Measurements from ENCODE around the gene DHX32. TPM values are rescaled to one million over a fixed set of nuclear protein-coding genes. Genes with fewer than 3 reads are reported as not detected.

Gene DHX32
- total and polyA plus RNA-seq, 2 donors (not counting 3 experiments of a cell fraction or from before 2014, with no cell fraction given) = 17.1 to 29.6 TPM

- H3K4me3 ChIP-seq (replicated peaks in 1 of 3; ENCODE audit: insufficient read depth in 1 of 3, low read depth in 1 of 3, low read length in 3 of 3) = no peak overlapping the region
- H2AFZ ChIP-seq (ENCODE audit: low read depth, low read length) = no peak overlapping the region
- no peaks in the 10 kb centered on the region for H3K79me2 ChIP-seq (ENCODE audit: control insufficient read depth, insufficient read depth, low read length)
- H3K9ac ChIP-seq (replicated peaks; ENCODE audit: extremely low read depth, insufficient read depth, low read length) = no peak overlapping the region
- no peaks in the 10 kb centered on the region for H3K27me3 ChIP-seq (ENCODE audit: control insufficient read depth in 2 of 2, insufficient read depth in 2 of 2, low read length in 2 of 2)
- no peak overlapping the region for H3K4me2 ChIP-seq (ENCODE audit: insufficient read depth, low read length)
- intact Hi-C loops (cut with micrococcal nuclease) = no loop called here
- CTCF ChIA-PET = no interaction called here
- dilution Hi-C loops (cut with MboI; ENCODE audit: extremely low pct_ligation_motif_present, low sequenced_read_pairs) = no loop called here
- no peaks in the 10 kb centered on the region for H3K9me1 ChIP-seq (replicated peaks; ENCODE audit: control insufficient read depth, extremely low read depth, insufficient read depth, low read length)
- POLR2A ChIA-PET = no interaction called here
- H3K27ac ChIP-seq (ENCODE audit: insufficient read depth, low read depth, low read length) = no peak overlapping the region
- DNase-seq (ENCODE audit: low read depth, low spot score) (no peak), FAIRE-seq (no peak)
- no peaks in the 10 kb centered on the region for H3K4me1 ChIP-seq (ENCODE audit: control insufficient read depth, extremely low read depth, insufficient read depth, low read length)
- no TSS peak for BruUV-seq (replicated peaks)
- TF ChIP-seq POLR2A (IDR thresholded peaks at IDR 0.05; ENCODE audit: low read depth, low read length) (no peak), MYC (IDR thresholded peaks at IDR 0.05; ENCODE audit: low read depth, low read length) (no peak), FOS (IDR thresholded peaks at IDR 0.05; ENCODE audit: borderline replicate concordance, insufficient read depth, low read length) (no peak), EZH2 (IDR thresholded peaks at IDR 0.05; ENCODE audit: borderline replicate concordance, low read depth, low read length, severe bottlenecking) (no peak)
- no peaks in the 10 kb centered on the region for H3K9me3 ChIP-seq (replicated peaks; ENCODE audit: control insufficient read depth, insufficient read depth, low read length)
- H4K20me1 ChIP-seq (replicated peaks; ENCODE audit: control insufficient read depth, extremely low read depth, insufficient read depth, low read length) = no peaks in the 10 kb centered on the region
- H3K36me3 ChIP-seq (ENCODE audit: control insufficient read depth in 2 of 2, extremely low read depth in 1 of 2, insufficient read depth in 2 of 2, low read length in 2 of 2) = peaks cover 3 to 8% of the 10 kb centered on the region in 2 experiments
Observed at GRCh38 chr10:125859128-125859817, 21.8 kb downstream of the DHX32 start.

- H2AFZ ChIP-seq (ENCODE audit: low read depth, low read length) = no peak overlapping the region
- H3K9me1 ChIP-seq (replicated peaks; ENCODE audit: control insufficient read depth, extremely low read depth, insufficient read depth, low read length) = no peaks in the 10 kb centered on the region
- dilution Hi-C loops (cut with MboI; ENCODE audit: extremely low pct_ligation_motif_present, low sequenced_read_pairs) (no loop called here), intact Hi-C loops (cut with micrococcal nuclease) (no loop called here)
- peaks cover 2% of the 10 kb centered on the region for H3K4me1 ChIP-seq (ENCODE audit: control insufficient read depth, extremely low read depth, insufficient read depth, low read length)
- H3K27ac ChIP-seq (ENCODE audit: insufficient read depth, low read depth, low read length) = no peak overlapping the region
- H3K4me2 ChIP-seq (ENCODE audit: insufficient read depth, low read length) = no peak overlapping the region
- no peaks in the 10 kb centered on the region for H3K9me3 ChIP-seq (replicated peaks; ENCODE audit: control insufficient read depth, insufficient read depth, low read length)
- peaks cover 3 to 8% of the 10 kb centered on the region in 2 experiments for H3K36me3 ChIP-seq (ENCODE audit: control insufficient read depth in 2 of 2, extremely low read depth in 1 of 2, insufficient read depth in 2 of 2, low read length in 2 of 2)
- FAIRE-seq (no peak), DNase-seq (ENCODE audit: low read depth, low spot score) (no peak)
- CTCF ChIA-PET = interaction anchor here (0.7 kb wide), 1 partner anchor 351 kb away, joined by 3 read pairs; no protein-coding TSS in a partner anchor
- TF ChIP-seq POLR2AphosphoS5 (IDR thresholded peaks at IDR 0.05; ENCODE audit: insufficient read depth, low read depth, low read length) = no peak
- TF ChIP-seq POLR2A (IDR thresholded peaks at IDR 0.05; ENCODE audit: low read depth, low read length) = no peak
- no peak for TF ChIP-seq FOS (IDR thresholded peaks at IDR 0.05; ENCODE audit: borderline replicate concordance, insufficient read depth, low read length)
- TF ChIP-seq CTCF (IDR thresholded peaks at IDR 0.05; ENCODE audit: extremely low read depth in 1 of 2, insufficient read depth in 1 of 2, low read depth in 1 of 2, low read length in 2 of 2) = no peak
- TF ChIP-seq, protein P1, sequence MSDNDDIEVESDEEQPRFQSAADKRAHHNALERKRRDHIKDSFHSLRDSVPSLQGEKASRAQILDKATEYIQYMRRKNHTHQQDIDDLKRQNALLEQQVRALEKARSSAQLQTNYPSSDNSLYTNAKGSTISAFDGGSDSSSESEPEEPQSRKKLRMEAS (IDR thresholded peaks at IDR 0.05; ENCODE audit: insufficient read depth, insufficient read length) = no peak
- no peak for TF ChIP-seq MYC (IDR thresholded peaks at IDR 0.05; ENCODE audit: low read depth, low read length)
- no peak for TF ChIP-seq JUN (IDR thresholded peaks at IDR 0.05; ENCODE audit: borderline replicate concordance, insufficient read depth, insufficient read length, low read depth)
- TF ChIP-seq EZH2 (IDR thresholded peaks at IDR 0.05; ENCODE audit: borderline replicate concordance, low read depth, low read length, severe bottlenecking) = no peak
- no peak for TF ChIP-seq GATA2 (IDR thresholded peaks at IDR 0.05; ENCODE audit: insufficient read depth, insufficient read length, low read depth, low read length)
- no peaks in the 10 kb centered on the region for H3K27me3 ChIP-seq (ENCODE audit: control insufficient read depth in 2 of 2, insufficient read depth in 2 of 2, low read length in 2 of 2)
- H3K4me3 ChIP-seq (replicated peaks in 1 of 3; ENCODE audit: insufficient read depth in 1 of 3, low read depth in 1 of 3, low read length in 3 of 3) = no peak overlapping the region
- H4K20me1 ChIP-seq (replicated peaks; ENCODE audit: control insufficient read depth, extremely low read depth, insufficient read depth, low read length) = no peaks in the 10 kb centered on the region
- no peaks in the 10 kb centered on the region for H3K79me2 ChIP-seq (ENCODE audit: control insufficient read depth, insufficient read depth, low read length)
- BruUV-seq (replicated peaks) = no TSS peak
- no peak overlapping the region for H3K9ac ChIP-seq (replicated peaks; ENCODE audit: extremely low read depth, insufficient read depth, low read length)
- POLR2A ChIA-PET = no interaction called here
Observed at GRCh38 chr10:125857185-125857760, 23.8 kb downstream of the DHX32 start.
